ENCODE data around the gene KRTAP26-1.

The KRTAP26-1 gene

DNA sequence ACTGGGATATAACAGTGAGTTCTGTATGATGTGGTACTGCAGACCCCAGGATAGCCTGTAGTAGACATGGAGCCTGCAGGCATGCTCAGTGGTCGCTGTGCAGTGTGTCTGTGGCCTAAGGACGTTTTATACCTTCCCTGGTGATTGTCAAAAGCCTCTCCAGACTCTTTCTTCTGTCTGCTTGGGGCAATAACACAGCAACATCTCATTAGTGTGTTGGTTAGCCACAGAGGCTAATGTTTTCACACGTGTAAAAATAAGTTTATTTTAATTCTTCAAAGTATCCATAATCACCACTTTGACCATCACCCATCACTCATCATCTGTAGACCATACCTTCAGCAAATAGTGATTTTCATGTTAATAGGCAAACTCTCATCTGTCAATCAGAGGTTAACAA, 37.3 kb downstream of the KRTAP26-1 start, which contains the start of gene KRTAP24-1:
TSS of gene KRTAP24-1 (minus strand) at position 101 of the 400 bp plus-strand sequence. CDS start at position 83, 18 bp downstream.
- no peak for DNase-seq (ENCODE audit: low read depth)
- no peak within 1 kb of the TSS for H3K4me3 ChIP-seq (replicated peaks; ENCODE audit: low read depth, low read length)
- TF ChIP-seq, protein P1, sequence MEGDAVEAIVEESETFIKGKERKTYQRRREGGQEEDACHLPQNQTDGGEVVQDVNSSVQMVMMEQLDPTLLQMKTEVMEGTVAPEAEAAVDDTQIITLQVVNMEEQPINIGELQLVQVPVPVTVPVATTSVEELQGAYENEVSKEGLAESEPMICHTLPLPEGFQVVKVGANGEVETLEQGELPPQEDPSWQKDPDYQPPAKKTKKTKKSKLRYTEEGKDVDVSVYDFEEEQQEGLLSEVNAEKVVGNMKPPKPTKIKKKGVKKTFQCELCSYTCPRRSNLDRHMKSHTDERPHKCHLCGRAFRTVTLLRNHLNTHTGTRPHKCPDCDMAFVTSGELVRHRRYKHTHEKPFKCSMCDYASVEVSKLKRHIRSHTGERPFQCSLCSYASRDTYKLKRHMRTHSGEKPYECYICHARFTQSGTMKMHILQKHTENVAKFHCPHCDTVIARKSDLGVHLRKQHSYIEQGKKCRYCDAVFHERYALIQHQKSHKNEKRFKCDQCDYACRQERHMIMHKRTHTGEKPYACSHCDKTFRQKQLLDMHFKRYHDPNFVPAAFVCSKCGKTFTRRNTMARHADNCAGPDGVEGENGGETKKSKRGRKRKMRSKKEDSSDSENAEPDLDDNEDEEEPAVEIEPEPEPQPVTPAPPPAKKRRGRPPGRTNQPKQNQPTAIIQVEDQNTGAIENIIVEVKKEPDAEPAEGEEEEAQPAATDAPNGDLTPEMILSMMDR (IDR thresholded peaks at IDR 0.05; ENCODE audit: low read length, missing control alignments) = no peak

DNA sequence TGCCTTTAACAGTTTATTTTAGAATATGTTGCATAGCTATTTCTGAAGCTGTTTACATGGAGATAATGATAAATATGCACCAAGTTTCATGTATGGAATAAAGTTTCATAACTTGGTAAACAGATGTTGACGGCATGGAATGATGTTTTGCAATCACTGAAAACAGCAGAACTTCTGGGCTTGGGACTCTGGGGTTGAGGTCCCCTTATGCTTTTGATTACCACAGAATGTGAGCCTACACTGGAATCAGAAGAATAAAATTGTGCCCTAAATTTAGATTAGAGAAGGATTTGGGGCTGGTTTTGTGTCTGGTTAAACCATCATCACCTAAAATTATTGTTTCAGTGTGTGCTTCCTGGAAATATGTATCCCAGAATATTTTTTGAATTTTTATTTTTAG, 48.5 kb downstream of the KRTAP26-1 start:
- no peak overlapping the region for H3K4me3 ChIP-seq (replicated peaks; ENCODE audit: low read depth, low read length)
- TF ChIP-seq, protein P1 (IDR thresholded peaks at IDR 0.05; ENCODE audit: low read length, missing control alignments) = no peak
- DNase-seq (ENCODE audit: low read depth) = no peak

DNA sequence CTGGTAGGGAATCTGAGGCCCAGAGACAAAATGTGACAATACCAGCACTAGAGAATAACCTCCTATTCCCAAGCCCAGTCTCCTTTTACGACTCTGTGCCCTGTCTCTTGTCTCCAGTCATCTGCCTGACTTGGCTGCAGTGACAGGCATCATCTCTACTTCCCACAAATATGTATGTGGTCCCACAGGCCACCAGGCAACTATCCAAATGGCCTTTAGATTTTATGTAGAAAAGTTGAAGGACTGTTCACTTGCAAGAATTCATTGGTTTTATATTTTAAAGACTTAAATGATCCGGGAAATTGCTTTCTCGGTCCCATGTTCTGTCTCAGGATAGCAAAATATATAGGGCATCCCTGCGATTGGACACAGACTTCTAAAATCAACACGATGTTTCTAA, 49.0 kb downstream of the KRTAP26-1 start:
- DNase-seq (ENCODE audit: low read depth) = no peak
- H3K4me3 ChIP-seq (replicated peaks; ENCODE audit: low read depth, low read length) = no peak overlapping the region
- TF ChIP-seq, protein P1 (IDR thresholded peaks at IDR 0.05; ENCODE audit: low read length, missing control alignments) = no peak

DNA sequence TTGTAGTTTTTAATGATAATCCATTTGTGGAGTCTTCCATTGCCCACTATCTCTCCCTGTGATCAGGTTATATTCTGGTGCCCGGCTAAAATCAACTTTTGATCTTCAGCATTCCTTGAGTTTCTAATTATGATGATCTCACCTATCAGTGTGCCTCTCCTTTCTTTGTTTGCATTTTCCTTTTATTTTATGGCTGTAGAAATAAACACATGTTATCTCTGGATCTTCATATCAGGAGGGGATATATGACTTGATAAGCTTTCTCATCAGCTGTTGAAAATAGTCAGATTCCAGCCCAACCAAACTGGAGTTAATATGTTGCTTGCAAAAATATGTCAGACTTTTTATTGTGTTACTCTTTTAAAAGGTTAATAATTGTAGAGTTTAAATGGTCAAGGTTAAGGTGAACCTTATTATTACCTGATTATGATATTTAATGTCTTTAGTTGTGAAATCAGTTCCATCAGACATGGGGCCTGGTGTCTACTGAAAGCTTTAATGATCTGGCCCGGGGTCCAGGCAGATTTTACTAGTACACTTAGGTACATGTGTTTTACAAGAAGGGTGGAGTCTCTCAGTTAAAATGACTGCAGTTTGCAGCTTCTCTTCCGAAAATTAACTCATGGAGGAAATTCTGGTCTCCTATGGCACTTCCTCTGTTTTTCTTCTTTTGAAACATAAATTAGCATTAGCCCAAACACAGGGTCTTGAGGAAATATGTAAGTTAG, 50.1 kb downstream of the KRTAP26-1 start:
- TF ChIP-seq, protein P1 (IDR thresholded peaks at IDR 0.05; ENCODE audit: low read length, missing control alignments) = no peak
- no peak overlapping the region for H3K4me3 ChIP-seq (replicated peaks; ENCODE audit: low read depth, low read length)
- DNase-seq (ENCODE audit: low read depth) = no peak

Measured in fibroblast of pulmonary artery (primary cell).